H1 (cell line): ENCODE results near the gene PCYT2. TPM values are rescaled to one million over a fixed set of nuclear protein-coding genes. Genes with fewer than 3 reads are reported as not detected.

Experiments
- CTCF ChIA-PET: fragments of 300-600 bp; sonication (Branson Sonifier 250); formaldehyde crosslinking; loops from one replicate; lab custom pipeline; 2021; ENCODE audit not compliant: partially characterized antibody; lab: Charles Lee
- POLR2A ChIA-PET: fragments of 300-600 bp; sonication (Branson Sonifier 250); formaldehyde crosslinking; loops from one replicate; lab custom pipeline; 2021; ENCODE audit warnings: inconsistent platforms; ENCODE audit not compliant: partially characterized antibody; lab: Charles Lee
- DNase-seq, 2 experiments: peaks; one replicate each; pipeline versions ENCODE4 v3.0.0 to v3.0.0-alpha.2; 2010 to 2022; ENCODE audit warnings: low spot score in 2 of 2, low read depth in 1 of 2, mixed read lengths in 1 of 2
- FAIRE-seq: peaks from 2 replicates; lab custom pipeline; 2011; peaks lifted over from hg19 to GRCh38; lab: Jason Lieb, UNC
- H2AFZ ChIP-seq: 2 replicates; pipeline ENCODE4 v1.8.1; 2012; ENCODE audit warnings: low read length, inconsistent platforms
- H2AK5ac ChIP-seq: 2 replicates; pipeline ENCODE4 v1.6.1; 2013; ENCODE audit warnings: low read depth, low read length
- H2BK120ac ChIP-seq: replicated peaks from 2 replicates; pipeline ENCODE3; 2013; ENCODE audit warnings: low read depth, low read length, inconsistent platforms
- H2BK12ac ChIP-seq: 2 replicates; pipeline ENCODE4 v1.6.1; 2013; ENCODE audit warnings: low read depth, low read length
- H2BK15ac ChIP-seq: 2 replicates; pipeline ENCODE4 v1.6.1; 2013; ENCODE audit warnings: low read length
- H2BK20ac ChIP-seq: 2 replicates; pipeline ENCODE4 v1.6.1; 2013; ENCODE audit warnings: low read length
- H2BK5ac ChIP-seq: 2 replicates; pipeline ENCODE4 v1.6.1; 2013; ENCODE audit warnings: low read depth, low read length
- H3K14ac ChIP-seq: 2 replicates; pipeline ENCODE4 v1.6.1; 2013; ENCODE audit warnings: inconsistent platforms; ENCODE audit not compliant: insufficient read length
- H3K18ac ChIP-seq: 2 replicates; pipeline ENCODE4 v1.6.1; 2013; ENCODE audit warnings: low read length; ENCODE audit errors: extremely low read depth
- H3K23ac ChIP-seq: 2 replicates; pipeline ENCODE4 v1.6.1; 2013; ENCODE audit warnings: inconsistent platforms; ENCODE audit not compliant: insufficient read length
- H3K23me2 ChIP-seq: 2 replicates; pipeline ENCODE4 v1.6.1; 2013; ENCODE audit warnings: low read depth, low read length
- H3K27ac ChIP-seq: 2 replicates; pipeline ENCODE4 v1.6.1; 2011; ENCODE audit warnings: low read depth, low read length, inconsistent platforms
- H3K27me3 ChIP-seq, 4 experiments: replicated peaks in 1 of 4; 1 replicate in 1 of 4; 2 replicates in 3 of 4; pipeline versions ENCODE4 v1.6.1 to v1.8.1; 2011 to 2013; ENCODE audit warnings: low read length in 3 of 4, mild to moderate bottlenecking in 3 of 4, inconsistent platforms in 2 of 4, mixed read lengths in 2 of 4, moderate library complexity in 1 of 4; ENCODE audit not compliant: control insufficient read depth in 3 of 4, insufficient read depth in 3 of 4; ENCODE audit errors: extremely low read depth in 1 of 4
- H3K36me3 ChIP-seq, 4 experiments: 2 replicates each; pipeline versions ENCODE4 v1.6.1 to v1.8.1; 2011 to 2013; ENCODE audit warnings: mild to moderate bottlenecking in 4 of 4, low read length in 3 of 4, moderate library complexity in 2 of 4, control low read depth in 1 of 4, inconsistent platforms in 1 of 4; ENCODE audit not compliant: insufficient read depth in 4 of 4, control insufficient read depth in 2 of 4
- H3K4ac ChIP-seq: replicated peaks from 2 replicates; pipeline ENCODE3; 2013; ENCODE audit warnings: low read length, low read depth, mixed read lengths, inconsistent platforms; ENCODE audit not compliant: insufficient read length
- H3K4me1 ChIP-seq, 4 experiments: replicated peaks in 1 of 4; 1 replicate in 1 of 4; 2 replicates in 3 of 4; pipeline versions ENCODE4 v1.6.1 to v1.8.1; 2011 to 2013; ENCODE audit warnings: low read length in 3 of 4, inconsistent platforms in 2 of 4, mixed read lengths in 1 of 4; ENCODE audit not compliant: insufficient read depth in 4 of 4, control insufficient read depth in 3 of 4
- H3K4me2 ChIP-seq, 2 experiments: 2 replicates each; pipeline versions ENCODE4 v1.6.1 to v1.8.1; 2011 to 2013; ENCODE audit warnings: low read depth in 2 of 2, low read length in 2 of 2, control low read depth in 1 of 2, inconsistent platforms in 1 of 2, mild to moderate bottlenecking in 1 of 2; ENCODE audit not compliant: insufficient read depth in 1 of 2
- H3K4me3 ChIP-seq, 4 experiments: fragments of 200-600, 300-600 bp in 1 of 4; sonication (generic), shearing (Covaris generic), sonication (Bioruptor Twin) in 1 of 4; 2 replicates each; pipeline versions ENCODE4 v1.5.1 to v1.8.1; 2011 to 2016; ENCODE audit warnings: low read length in 4 of 4, low read depth in 3 of 4, control low read depth in 2 of 4, inconsistent platforms in 2 of 4, mild to moderate bottlenecking in 2 of 4, mixed read lengths in 1 of 4, moderate library complexity in 1 of 4; ENCODE audit not compliant: insufficient read depth in 2 of 4; ENCODE audit errors: extremely low read depth in 1 of 4
- H3K56ac ChIP-seq: replicated peaks from 2 replicates; pipeline ENCODE3; 2013; ENCODE audit warnings: low read depth, mild to moderate bottlenecking, mixed read lengths, low read length, inconsistent platforms; ENCODE audit not compliant: insufficient read length
- H3K79me1 ChIP-seq: 2 replicates; pipeline ENCODE4 v1.6.1; 2013; ENCODE audit warnings: low read depth, low read length, control low read depth
- H3K79me2 ChIP-seq, 2 experiments: 2 replicates each; pipeline versions ENCODE4 v1.6.1 to v1.8.1; 2012 to 2013; ENCODE audit warnings: low read length in 2 of 2, mild to moderate bottlenecking in 2 of 2, inconsistent platforms in 1 of 2; ENCODE audit not compliant: insufficient read depth in 2 of 2, control insufficient read depth in 1 of 2
- H3K9ac ChIP-seq, 4 experiments: replicated peaks in 1 of 4; 1 replicate in 1 of 4; 2 replicates in 3 of 4; pipeline versions ENCODE4 v1.6.1 to v1.8.1; 2011 to 2013; ENCODE audit warnings: low read depth in 3 of 4, low read length in 3 of 4, control low read depth in 2 of 4, mild to moderate bottlenecking in 2 of 4, moderate library complexity in 2 of 4, inconsistent platforms in 1 of 4; ENCODE audit errors: extremely low read depth in 1 of 4
- H3K9me3 ChIP-seq, 2 experiments: 2 replicates each; pipeline versions ENCODE4 v1.6.1 to v1.8.1; 2012 to 2013; ENCODE audit warnings: mild to moderate bottlenecking in 2 of 2, moderate library complexity in 2 of 2, control low read depth in 1 of 2, inconsistent platforms in 1 of 2, low read depth in 1 of 2, low read length in 1 of 2, mixed read lengths in 1 of 2; ENCODE audit not compliant: insufficient read depth in 2 of 2
- H4K20me1 ChIP-seq, 2 experiments: replicated peaks in 1 of 2; 2 replicates each; pipeline versions ENCODE3 to v1.8.1; 2011 to 2013; ENCODE audit warnings: inconsistent platforms in 2 of 2, low read length in 2 of 2, mild to moderate bottlenecking in 1 of 2; ENCODE audit not compliant: insufficient read depth in 2 of 2, control insufficient read depth in 1 of 2
- H4K5ac ChIP-seq: 2 replicates; pipeline ENCODE4 v1.6.1; 2013; ENCODE audit warnings: low read length, low read depth, mixed read lengths, inconsistent platforms; ENCODE audit not compliant: insufficient read length
- H4K8ac ChIP-seq: 2 replicates; pipeline ENCODE4 v1.8.0; 2013; ENCODE audit warnings: mild to moderate bottlenecking, moderate library complexity, low read length, inconsistent platforms; ENCODE audit not compliant: insufficient read depth; ENCODE audit errors: extremely low read depth
- H4K91ac ChIP-seq: replicated peaks from 2 replicates; pipeline ENCODE3; 2013; ENCODE audit warnings: low read length, mixed read lengths, inconsistent platforms; ENCODE audit not compliant: insufficient read length
- HDAC2 ChIP-seq, 2 experiments: fragments of 300-600 bp in 1 of 2; sonication (generic) in 1 of 2; IDR thresholded peaks; 2 replicates each; pipeline ENCODE4 v1.6.1; 2011 to 2012; ENCODE audit warnings: low read depth in 2 of 2, low read length in 2 of 2, mild to moderate bottlenecking in 2 of 2, moderate library complexity in 2 of 2, borderline replicate concordance in 1 of 2, inconsistent platforms in 1 of 2
- HDAC6 ChIP-seq: IDR thresholded peaks from one replicate; pipeline ENCODE4 v1.7.1; 2012; ENCODE audit warnings: low read depth, mild to moderate bottlenecking, inconsistent platforms, low read length, moderate library complexity
- POU5F1 ChIP-seq: IDR thresholded peaks from 2 replicates; pipeline ENCODE4 v1.6.1; 2011; ENCODE audit warnings: low read depth, mild to moderate bottlenecking, low read length, moderate library complexity
- RAD21 ChIP-seq, 2 experiments: IDR thresholded peaks in 1 of 2; conservative IDR thresholded peaks in 1 of 2; 2 replicates each; pipeline ENCODE4 v1.6.1; 2011; ENCODE audit warnings: low read depth in 2 of 2, low read length in 2 of 2, improper control_type of control experiment in 1 of 2, inconsistent platforms in 1 of 2, mild to moderate bottlenecking in 1 of 2, moderate library complexity in 1 of 2
- RXRA ChIP-seq: IDR thresholded peaks from 2 replicates; pipeline ENCODE4 v1.6.1; 2011; ENCODE audit warnings: low read depth, mild to moderate bottlenecking, low read length, moderate library complexity; ENCODE audit not compliant: insufficient read depth
- SIRT6 ChIP-seq: IDR thresholded peaks from one replicate; pipeline ENCODE4 v1.7.1; 2012; ENCODE audit warnings: low read length, inconsistent platforms
- SP4 ChIP-seq: IDR thresholded peaks from 2 replicates; pipeline ENCODE4 v1.6.1; 2012; ENCODE audit warnings: low read length, inconsistent platforms
- WGBS, 2 experiments: shearing (Covaris generic) in 1 of 2; methylation state at CpG; one replicate each; pipeline versions ENCODE4 v1.1.6 to v1.1.7; 2013 to 2015; ENCODE audit warnings: low lambda C conversion rate in 2 of 2, mixed read lengths in 2 of 2, inconsistent platforms in 1 of 2, low coverage in 1 of 2, missing lambda C conversion rate in 1 of 2; ENCODE audit not compliant: insufficient replicate concordance in 2 of 2, insufficient coverage in 1 of 2, insufficient read length in 1 of 2; ENCODE audit errors: extremely low coverage in 1 of 2, missing lambda C conversion rate in 1 of 2; 5-methylcytosine and 5-hydroxymethylcytosine counted together
- polyA plus RNA-seq, 7 experiments: library from polyadenylated mRNA; depleted of rRNA in 3 of 7; stranded (reverse) in 5 of 7; unstranded in 2 of 7; fragments of >200 nt in 5 of 7; fragments of 200-250 nt in 2 of 7; gene quantifications; 1 replicate in 5 of 7; 2 replicates in 1 of 7; 4 replicates in 1 of 7; pipeline versions ENCODE4 v1.2.1 to v1.2.3, GENCODE V29; 2011 to 2013; ENCODE audit warnings: missing spikeins in 2 of 7, mixed read lengths in 2 of 7
- total RNA-seq: library from RNA; stranded (reverse); fragmentation: NEBNext Ultra II Directional; extraction: Animal tissue kit (Norgen Biotek cat#: 25700); gene quantifications from 2 replicates; pipeline ENCODE4 v1.2.1, GENCODE V29; 2021

PCYT2 gene
- total and polyA plus RNA-seq, 2 of the 8 experiments (the other 6 are each of a cell fraction or from before 2014, with no cell fraction given) = 29.9 to 31.3 TPM

DNA sequence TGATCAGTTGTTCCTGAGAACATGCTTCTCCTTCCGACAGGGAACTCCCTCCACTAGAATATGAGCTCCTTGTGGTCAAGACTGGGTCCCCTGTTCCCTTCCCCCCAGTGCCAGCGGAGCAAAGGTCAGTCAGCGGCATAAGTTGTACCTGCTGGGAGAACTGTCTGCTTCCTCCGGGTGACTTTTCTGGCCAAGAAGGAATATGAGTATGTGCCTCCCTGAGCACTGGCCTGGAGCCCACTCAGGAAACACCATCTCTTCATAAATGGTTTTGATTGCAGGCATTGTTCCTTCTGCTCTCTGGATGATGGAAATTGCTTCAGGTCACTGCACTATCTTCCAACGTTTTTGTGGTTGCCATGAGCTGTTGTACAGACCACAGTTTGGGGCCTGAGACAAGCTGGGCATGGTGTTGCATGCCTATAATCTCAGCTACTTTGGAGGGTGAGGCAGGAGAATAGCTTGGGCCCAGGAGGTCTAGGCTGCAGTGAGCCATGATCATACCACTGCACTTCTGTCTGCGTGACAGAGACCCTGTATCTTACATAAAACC lies 48.0 kb downstream of the PCYT2 start:
- Histone ChIP-seq H3K79me1 (peaks cover 11% of the 10 kb centered on the region), H3K56ac (no peak overlapping the region), H2AFZ (no peak overlapping the region), H3K9ac (no peak overlapping the region), H4K8ac (peak overlapping the region; percentile 22; the same call in 1 of the 2 replicates), H2BK5ac (no peak overlapping the region), H3K27me3 (no peaks in the 10 kb centered on the region), H3K79me2 (peaks cover 13 to 47% of the 10 kb centered on the region in 2 experiments), H2BK20ac (no peak overlapping the region), H2BK12ac (no peak overlapping the region), H3K36me3 (peaks cover 5 to 28% (median 9%) of the 10 kb centered on the region in 4 experiments; a peak in 6 of 8 replicates), H3K4me3 (no peak overlapping the region), H3K9me3 (no peaks in the 10 kb centered on the region), H3K4ac (no peak overlapping the region), H3K23ac (no peak overlapping the region), H4K20me1 (peaks cover 13 to 39% of the 10 kb centered on the region in 2 experiments), H2BK120ac (no peak overlapping the region), H4K91ac (no peak overlapping the region), H4K5ac (no peak overlapping the region), H3K23me2 (peaks cover 8% of the 10 kb centered on the region), H2AK5ac (no peak overlapping the region), H3K4me1 (peaks cover 0 to 19% (median 12%) of the 10 kb centered on the region in 4 experiments; a peak in 6 of 7 replicates), H3K14ac (no peak overlapping the region), H3K27ac (no peak overlapping the region), H2BK15ac (no peak overlapping the region; the same call in 1 of the 2 replicates), H3K4me2 (no peak overlapping the region; a peak in 1 of 4 replicates), H3K18ac (no peak overlapping the region)
- TF ChIP-seq HDAC6 (no peak), RXRA (no peak), RAD21 (IDR thresholded peaks at IDR 0.05 in 1 of 2, conservative IDR thresholded peaks at IDR 0.05 in 1 of 2; ENCODE audit: low read depth in 2 of 2, low read length in 2 of 2) (no peak), SIRT6 (no peak), HDAC2 (IDR thresholded peaks at IDR 0.05; ENCODE audit: borderline replicate concordance in 1 of 2, low read depth in 2 of 2, low read length in 2 of 2) (no peak), SP4 (no peak), POU5F1 (no peak)
- FAIRE-seq (no peak), DNase-seq (no peak)
- 82% methylated on average over 6 of the region's 6 CpGs; no CpG with 5 or more reads in 1 of the 2 experiments for WGBS, 2 experiments
- POLR2A ChIA-PET = interaction anchor here (0.6 to 3.4 kb wide), 12 partner anchors 9 to 304 kb away, joined by 3 to 18 read pairs (median 4); partner anchors contain the start of genes CCDC137, MCRIP1 and OXLD1
- CTCF ChIA-PET = interaction anchor here (0.7 to 1.9 kb wide), 5 partner anchors 56 to 167 kb away, joined by 3 to 4 read pairs (median 3); no protein-coding TSS in a partner anchor
